ENCODE data around the gene CNOT10.

DNA sequence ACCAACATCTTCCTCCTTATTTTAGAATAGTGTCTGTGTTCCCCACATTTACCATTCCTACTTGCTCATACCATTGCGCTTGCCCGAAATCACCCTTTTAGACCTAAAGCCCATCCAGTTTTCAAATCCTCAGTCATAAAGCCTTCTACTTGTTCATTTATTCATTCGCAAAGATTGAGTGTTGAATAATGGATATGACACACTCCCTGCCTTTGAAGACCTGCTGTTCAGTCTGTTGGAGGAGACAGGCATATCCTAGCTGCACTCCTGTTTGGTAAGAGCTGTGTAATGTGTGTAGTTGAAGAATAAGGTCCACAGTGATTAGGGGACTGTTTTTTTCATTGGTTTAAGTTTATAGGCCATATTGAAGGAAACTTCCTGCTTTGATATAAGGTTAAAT lies 1.7 kb downstream of the CNOT10 start:
- TF ChIP-seq CTCF (IDR thresholded peaks at IDR 0.05) (no peak), POLR2A (IDR thresholded peaks at IDR 0.05) (no peak)

All from esophagus squamous epithelium (tissue), 4 donors.